KG1 (cell line): ENCODE results near the gene SPATA2.
"Not testable (repeated sequence)": the region's sequence is repeated elsewhere in the genome, so short reads cannot be mapped to it uniquely, and the experiment has no call there.

Experiments
- DNase-seq: peaks from one replicate; lab custom pipeline; 2025; lab: John Stamatoyannopoulos, UW

The SPATA2 gene

DNA sequence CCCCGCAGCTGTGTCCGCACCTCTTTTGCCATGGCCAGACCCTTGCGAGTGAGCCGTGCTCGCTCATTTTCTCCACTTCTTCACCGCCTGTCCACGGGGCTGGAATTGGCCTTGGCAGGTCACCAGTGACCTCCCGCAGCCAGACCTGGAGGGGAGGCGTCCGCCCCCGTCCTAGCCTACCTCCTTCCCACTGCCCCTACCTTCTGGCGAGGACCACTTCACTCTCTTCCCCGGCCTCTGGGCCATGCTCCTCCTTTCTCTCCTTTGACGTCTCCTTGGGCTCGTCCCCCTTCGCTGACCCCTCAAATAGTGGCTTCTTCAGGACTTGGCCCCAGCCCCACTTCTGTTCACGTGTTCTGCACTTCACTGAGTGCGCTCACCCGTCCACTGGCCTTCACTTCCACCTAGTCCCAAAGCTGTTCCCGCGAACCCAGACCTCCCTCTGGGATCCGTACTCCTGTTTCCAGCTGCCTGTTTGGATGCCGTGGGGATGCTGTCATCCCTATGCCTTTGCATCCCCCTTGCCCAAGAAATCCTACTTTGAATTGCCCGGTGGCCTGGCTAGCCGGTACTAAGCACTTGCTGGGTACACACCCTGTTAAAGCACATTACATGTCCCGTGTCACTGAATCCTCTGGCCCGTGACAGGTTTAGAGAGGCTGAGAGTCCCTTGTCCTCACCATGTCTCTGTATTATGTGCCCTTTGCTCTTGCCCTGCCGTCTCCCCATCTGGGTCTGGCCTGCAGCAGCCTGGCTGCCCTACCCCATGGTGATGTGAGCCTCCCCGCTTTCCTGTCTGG is 33.0 kb downstream of the SPATA2 start:
- no peak for DNase-seq

DNA sequence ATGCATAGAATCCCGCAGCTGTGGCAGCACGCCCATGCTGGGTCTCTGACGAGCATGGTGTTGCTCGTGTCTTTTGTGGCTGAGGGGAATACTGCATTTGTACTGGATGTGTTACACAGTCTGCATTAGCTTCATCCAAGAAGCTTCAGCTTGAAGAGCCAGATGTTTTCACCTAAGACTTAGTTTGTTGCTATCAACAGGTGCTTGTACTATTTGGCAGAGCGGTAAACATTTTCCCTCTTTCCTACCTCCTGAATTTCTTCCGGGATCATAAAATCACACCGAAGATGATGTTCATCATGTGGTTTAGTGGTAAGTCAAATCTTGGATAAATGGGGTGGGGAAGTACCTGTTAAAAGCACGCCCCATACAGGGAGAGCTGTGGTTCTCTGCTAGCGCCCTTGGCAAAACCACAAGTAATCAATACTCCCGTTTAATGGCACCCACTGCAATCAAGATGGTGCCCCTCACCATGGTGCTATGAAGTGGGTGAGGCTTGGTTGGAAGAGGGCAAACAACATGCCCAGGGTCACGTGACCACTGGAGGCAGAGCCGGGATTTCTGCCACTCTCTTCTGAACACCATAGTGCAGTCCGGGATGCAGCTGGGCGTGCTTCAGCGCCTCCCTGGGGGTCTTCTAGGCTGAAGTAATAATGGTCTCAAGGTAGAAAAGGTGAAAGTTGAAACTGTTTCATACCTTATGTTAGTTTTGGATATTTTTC is 34.4 kb downstream of the SPATA2 start:
- no peak for DNase-seq

DNA sequence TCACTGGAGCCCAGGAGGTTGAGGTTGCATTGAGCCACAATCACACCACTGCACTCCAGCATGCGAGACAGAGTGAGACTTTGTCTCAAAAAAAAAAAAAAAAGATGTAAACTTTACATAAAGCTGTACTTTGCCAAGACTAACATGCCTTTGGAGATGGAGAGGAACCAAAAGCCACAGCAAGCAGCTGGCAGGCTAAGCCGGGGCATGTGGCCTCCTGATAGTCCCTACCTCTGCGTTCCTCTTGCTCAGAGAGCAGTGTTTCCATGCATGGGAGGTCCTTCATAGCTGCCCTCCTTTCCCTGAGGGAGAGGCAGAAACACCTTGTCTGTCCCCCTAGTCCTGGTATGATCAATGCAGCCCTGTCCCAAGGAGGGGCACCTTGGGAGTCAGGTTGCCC is 35.2 kb downstream of the SPATA2 start:
- DNase-seq = no peak

DNA sequence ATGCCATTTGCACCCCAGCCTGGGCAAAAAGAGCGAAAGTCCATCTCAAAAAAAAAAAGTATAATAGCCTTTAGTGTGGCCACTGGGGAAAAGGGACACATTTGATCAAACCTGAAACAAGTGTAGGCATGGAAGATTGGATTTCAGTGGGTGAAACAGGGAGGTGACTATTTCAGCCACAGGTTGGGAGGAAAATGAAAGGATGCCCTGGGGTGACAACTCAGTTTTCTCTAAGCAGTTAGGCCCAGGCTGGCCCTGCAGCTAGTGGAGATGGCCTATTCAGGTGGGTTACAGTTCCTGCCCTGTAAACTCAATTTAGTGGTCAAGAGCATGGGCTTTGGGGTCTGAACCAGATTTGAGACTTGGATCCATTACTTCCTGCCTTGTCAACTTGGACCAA is 36.4 kb downstream of the SPATA2 start:
- no peak for DNase-seq

DNA sequence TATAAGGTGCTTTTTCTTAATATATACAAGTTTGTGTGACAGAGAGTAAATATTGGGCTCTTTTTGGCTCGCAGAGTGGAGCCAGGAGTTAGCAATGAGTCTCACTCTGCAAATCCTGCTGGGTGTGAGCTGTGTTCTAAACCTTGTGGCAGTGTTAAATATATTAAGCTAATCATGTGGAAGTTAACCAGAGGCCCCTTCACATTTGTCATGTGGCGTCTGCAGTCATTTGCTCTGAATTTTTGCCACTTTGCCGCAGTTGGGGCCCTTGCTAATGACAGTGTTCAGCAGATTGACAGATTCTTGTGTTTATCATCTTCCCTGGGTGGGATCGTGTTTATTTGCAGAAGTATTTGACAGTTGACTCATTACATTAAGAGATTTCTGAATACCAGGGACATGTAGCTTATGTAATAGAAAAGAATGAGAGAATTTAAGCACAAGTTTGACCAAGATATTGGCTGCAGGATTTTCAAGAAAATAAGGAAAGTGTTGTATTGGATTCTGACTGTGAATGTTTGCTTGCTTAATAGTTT is 37.9 kb downstream of the SPATA2 start:
- DNase-seq = no peak

DNA sequence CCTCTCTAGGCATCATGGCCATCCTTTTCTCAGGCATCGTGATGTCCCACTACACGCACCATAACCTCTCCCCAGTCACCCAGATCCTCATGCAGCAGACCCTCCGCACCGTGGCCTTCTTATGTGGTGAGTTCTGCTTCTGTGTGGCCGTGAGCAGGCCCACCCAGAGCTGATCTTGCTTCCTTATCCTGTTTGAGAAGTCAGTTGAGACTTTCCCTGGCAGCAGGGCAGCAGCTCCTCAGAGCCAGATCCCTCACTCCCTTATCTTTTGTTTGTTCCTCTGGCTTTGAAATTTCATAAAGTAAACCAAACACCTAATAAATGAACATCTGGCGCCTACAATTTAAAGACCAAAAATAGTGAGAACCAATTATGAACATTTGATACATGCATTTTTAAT is 40.6 kb downstream of the SPATA2 start:
- DNase-seq = no peak

DNA sequence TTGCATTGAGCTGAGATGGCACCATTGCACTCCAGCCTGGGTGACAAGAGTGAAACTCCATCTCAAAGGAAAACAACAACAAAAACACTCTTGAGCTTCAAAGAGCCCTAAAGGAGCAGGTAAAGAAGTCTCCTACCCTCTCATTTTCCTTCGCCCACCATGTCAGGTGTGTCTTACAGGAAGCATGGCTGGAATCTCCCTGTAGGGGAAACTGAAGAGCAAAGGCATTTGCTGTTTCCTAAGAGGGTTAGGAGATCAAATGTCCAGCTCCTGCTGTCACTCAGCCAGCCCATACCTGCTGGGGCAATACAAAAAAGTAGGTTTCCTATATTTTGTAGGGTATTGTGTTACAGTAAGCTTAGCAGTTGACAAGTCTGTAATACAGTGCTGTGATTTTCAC is 43.3 kb downstream of the SPATA2 start:
- no peak for DNase-seq

DNA sequence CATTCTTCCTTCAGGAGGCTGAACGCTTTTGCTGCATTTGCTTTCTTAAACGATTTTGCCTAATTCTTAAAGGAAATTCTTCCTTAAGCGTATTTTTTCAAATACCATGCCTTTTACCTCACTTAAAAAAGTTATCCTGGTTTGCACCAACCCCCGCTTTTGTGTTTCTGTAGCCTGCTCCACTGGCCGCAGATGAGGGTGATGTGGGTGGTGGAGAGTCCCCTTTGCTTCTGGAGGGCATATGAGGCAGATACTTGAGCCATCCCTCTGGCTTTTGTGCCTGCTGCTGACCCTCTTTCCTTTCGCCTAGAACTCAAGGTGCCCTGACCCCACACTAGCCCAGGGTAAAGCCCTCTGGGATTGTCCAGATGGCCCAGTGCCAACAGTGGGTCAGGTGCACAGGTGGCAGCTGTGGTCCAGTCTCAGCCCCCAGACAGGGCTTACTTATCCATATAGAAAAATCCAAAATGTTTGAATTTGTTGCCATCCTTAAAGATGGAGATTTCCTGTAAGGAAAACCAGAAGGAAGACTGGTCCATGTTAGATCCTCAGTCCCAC is 43.9 kb downstream of the SPATA2 start:
- no peak for DNase-seq

DNA sequence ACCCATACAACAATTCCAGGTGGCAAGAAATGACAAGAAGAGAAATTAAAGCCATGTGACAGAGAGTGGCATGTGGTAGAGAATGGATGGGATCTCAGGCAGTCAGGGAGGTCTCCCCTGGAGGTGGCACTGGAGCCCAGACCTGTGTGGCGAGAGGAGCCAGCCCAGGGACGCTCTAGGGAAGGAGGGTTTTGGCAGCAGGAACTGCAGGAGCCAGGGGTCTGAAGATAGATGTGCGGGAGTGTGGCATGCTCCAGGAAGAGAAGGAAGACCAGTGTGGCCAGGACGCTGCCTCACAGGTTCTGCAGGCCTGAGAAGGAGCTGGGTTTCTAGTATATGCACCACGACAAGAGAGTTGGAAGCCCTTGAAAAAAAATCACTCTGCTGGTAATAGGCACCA is 45.1 kb downstream of the SPATA2 start:
- DNase-seq = no peak

DNA sequence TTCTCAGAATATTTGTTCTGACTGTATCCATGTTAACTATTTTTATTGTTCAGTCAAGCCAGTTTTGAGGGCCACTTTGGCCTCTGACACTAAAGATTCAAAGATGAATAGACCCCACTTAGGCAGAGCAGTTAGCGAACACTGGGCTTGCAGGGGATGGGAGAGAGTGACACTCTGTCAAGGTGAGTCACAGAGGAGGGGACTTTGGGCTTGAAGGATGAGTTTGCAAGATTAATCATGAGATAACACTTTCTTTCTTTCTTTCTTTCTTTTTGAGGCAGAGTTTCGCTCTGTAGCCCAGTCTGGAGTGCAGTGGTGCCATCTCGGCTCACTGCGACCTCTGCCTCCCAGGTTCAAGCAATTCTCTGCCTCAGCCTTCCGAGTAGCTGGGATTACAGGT is 46.4 kb downstream of the SPATA2 start:
- DNase-seq = no peak

DNA sequence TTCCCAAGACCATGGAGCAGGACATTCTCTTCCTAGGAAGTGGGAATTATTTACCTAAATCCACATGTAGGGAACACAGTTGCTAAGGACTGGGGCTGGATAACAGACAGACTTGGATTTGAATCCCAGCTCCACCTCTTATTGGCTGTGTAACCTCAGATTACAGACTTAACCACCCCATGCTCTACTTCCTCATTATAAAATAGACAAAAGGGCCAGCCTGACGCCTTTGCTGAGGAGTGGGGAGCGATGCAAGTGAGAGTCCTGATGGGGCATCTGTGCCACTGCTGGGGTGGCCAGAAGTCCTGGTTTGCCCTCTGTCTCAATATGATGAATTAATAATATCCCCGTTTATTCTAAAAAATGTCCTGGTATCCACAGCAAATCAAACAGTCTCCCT is 46.8 kb downstream of the SPATA2 start:
- no peak for DNase-seq

DNA sequence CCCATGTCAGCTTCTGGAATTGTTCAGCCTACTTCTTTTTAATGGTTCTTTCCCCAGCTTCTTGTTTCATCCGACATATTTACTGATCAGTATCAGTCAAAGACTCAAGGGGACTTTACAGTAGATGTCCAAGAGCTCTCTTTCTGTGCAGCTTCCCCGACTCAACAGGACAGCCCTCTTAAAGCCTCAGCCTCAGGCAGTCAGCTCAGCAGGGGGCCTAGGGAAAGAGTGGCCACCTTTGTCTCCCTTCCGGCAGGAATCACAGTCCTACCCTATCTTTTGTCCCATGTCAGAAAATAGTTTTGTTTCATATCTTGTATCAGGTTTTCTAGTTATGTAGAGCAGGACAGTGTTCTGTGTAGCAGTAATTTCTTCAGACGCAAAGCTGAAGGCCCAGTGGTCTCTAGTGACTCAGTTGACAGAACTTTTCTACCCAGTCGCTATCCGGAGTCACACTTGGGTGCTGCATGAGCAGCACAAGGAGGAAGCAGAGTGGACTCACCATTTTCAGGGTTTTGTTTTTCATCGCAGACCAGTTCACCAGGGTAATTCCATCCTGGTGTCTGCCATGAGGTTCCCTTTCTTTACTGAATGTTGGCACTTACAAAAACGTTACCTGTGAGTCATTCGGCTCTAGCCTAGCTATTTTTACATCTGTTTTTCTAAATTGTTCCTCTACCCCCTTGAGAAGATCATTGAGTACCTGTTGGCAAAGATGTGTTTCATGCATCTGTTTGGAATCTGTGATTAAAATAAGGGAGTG is 47.7 kb downstream of the SPATA2 start:
- no peak for DNase-seq

DNA sequence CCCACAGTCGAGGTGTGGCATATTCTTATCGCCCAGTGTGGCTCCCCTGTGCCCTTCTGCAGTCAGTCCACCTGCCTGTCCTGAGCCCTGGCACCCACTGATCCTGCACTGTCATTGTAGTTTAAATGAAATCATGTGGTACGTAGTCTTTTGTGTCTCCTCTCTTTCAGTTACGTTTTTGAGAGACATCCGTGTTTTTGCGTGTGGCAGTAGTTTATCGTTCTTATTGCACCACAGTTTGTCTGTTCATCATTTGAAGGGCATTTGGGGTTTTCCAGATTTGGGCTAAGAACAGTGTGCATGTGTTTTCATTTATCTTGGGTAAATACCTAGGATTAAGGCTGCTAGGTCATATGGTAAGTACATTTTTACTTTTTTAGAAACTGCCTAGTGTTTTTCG is 49.3 kb downstream of the SPATA2 start:
- DNase-seq = no peak

DNA sequence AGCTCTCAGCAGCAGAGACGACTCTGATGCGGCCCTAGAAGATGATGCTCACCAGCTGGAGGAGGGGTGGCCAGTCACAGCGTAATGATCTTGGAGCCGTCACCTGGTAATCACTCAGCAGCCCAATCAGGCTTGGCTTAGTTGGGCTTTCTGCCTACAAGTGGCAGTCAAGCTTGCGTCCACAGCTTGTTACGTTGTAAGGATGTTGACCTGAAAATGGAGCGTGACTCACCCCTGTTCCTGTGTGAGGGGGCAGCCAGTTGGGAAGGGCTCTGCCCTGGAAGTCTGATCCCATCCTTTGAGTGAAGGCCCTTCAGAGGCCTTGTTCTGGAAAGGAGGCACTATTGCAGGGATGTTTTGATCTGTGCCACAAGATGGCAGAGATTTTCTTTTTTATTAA is 49.8 kb downstream of the SPATA2 start:
- DNase-seq = no peak

DNA sequence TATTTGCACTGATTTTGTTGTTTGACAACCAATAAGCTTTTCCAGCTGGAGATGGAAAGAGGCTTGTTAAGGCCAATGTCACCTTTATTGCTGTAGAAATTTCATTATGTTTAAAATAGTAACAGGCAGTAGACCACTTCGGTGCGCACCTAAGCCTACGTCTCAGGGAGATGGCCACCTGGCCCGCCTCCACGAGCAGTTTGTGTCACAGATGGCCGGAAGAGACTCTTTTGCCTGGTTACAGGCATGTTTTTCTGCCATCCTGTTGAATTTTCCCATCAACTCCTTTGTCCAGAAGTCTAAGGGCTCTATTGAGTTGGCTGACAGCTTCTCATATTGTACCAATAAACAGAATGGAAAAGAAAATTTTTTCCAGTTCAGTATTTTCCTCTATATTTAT is 51.7 kb downstream of the SPATA2 start:
- no peak for DNase-seq

DNA sequence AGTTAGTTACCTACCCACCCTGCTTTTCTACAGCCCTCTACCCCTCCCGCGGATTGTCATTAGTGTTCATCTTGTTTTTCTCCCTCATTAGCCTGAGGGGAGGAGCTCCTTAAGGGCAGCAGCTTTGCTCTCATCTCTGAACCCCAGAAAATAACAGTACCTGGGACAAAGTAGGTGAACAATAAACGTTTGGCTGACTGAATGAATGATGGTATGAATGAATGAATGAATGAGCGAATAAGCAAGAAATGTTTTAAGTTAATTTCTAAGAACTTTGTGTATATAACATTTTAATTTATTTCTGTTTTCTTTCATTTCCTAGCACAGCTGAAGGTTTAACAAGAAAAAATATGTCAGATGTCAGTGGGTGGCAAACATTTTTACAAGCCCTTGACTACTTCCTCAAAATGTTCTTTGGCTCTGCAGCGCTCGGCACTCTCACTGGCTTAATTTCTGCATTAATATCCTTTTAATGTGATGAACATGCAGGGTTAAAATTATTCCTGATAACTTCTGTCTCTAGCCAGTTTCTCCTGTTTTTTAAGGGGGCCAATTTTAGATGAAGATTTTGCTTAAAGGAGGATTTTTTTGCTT is 52.6 kb downstream of the SPATA2 start:
- DNase-seq = no peak

DNA sequence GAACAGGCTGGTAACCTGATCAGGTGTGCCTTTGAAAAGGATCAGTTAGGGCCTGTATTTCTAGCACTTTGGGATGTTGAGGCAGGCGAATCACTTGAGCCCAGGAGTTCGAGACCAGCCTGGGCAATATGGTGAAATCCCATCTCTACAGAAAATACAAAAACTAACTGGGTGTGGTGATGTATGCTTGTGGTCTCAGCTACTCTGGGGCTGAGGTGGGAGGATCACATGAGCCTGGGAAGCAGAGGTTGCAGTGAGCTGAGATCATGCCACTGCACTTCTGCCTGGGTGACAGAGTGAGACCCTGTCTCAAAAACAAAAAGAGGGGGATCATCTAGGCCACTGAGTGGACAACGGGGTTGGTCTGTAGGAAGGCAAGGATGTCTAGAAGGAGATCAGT is 54.1 kb downstream of the SPATA2 start:
- DNase-seq = not testable (repeated sequence)

DNA sequence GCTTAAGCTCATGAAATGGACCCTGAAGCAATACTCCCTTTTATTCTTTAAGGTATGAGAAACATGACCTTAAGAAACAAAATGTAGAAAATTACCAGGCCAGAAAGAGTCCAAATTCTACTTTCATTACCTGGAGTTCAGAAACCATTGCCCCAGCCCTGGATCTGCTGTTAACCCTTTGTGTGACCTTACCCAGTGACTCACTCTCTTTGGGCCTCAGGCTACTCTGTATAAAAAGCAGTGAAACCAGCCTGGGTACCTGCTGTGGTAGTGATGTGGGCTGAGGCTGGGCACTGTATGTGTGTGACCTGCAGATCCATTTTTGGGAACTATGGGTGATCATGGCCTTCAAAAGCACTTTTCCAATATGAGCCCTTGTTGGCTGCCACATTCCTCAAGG is 55.5 kb downstream of the SPATA2 start:
- no peak for DNase-seq

DNA sequence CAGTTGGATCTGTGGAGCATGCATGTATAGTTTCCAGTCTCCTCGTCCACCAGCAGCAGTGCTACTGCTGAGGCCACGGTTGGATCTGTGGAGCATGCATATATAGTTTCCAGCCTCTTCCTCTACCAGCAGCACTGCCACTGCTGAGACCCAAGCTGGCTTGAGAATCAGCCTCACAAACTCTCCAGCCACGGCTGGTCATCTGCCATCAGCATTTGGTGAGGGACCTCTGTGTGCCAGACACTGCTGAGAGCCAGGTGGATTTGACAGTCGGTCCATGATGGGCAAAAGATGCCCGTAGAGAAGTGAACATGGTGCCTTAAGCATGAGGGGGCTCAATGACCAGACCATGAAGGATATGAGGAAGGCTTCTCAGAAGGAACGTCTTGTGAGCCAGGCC is 56.3 kb downstream of the SPATA2 start:
- DNase-seq = no peak

DNA sequence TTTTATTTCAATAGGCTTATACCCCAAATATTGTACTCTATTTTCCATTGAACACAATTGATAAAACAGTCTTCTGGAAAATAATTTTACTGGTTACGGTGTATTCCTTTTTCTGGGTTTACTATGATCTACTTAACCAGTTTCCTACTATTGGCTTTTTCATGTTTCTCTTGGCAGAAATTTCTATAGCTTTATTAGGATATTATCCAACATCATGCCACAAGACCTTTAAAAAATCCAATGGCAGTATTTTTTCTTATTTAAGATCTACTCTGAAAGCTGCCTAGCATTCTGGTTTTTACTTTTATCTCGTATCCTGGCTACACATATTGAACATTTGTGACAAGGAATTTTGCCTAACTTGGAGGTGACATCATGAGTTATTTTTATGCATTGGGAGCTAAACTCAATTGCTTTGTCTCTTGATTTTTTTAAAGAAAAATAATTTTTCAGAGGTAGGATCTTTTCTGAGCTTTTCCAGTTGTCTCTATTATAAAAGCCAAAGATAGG is 57.2 kb downstream of the SPATA2 start:
- DNase-seq = no peak

DNA sequence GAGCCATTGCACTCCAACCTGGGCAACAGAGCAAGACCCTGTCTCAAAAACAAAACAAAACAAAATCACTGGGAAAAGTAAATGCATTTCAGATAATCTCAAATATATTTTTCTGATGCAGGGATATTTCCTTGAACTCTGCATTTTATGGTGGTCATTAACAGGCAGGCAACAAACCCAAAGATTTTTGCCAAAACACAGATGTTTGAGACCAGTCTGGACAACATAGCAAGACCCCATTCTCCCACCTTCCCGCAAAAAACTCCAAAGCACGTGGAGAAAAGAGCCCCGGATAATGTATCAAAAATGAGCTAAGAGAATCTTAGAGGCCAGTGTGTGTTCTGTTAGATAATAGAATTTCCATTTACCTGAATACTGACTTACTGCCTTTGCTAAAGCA is 58.4 kb downstream of the SPATA2 start:
- DNase-seq = no peak
